ENCODE data around the gene HSPE1. TPM values are rescaled to one million over a fixed set of nuclear protein-coding genes. Genes with fewer than 3 reads are reported as not detected.

HSPE1 gene
- total and polyA plus RNA-seq, 2 donors (not counting 1 experiment from before 2014, with no cell fraction given), result 87.0 to 147 TPM

DNA sequence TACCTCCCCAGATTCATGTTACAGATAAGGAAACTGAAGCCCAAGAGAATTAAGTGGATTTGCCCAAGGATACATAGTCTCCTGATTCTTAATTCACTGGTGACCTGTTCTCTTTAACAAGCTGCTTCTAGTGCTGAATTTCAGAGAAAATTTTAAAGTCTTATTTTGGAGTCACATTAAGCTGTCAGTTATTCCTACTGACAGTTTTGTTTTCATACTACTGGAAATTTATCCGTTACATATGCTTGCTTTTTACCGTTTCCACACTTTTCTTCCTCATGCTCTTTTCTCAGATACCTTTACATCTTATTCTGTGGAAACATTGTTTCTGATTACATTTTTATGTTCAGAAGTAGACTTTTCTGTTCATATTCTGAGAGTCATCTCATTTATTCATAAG, 17.0 kb downstream of the HSPE1 start:
- peak overlapping the region; percentile 37 for H3K9ac ChIP-seq (ENCODE audit: insufficient read depth, low read length)
- no peaks in the 10 kb centered on the region for H3K9me3 ChIP-seq (ENCODE audit: control insufficient read depth, insufficient read depth, low read depth, low read length)
- peak overlapping the region; percentile 84 for H3K27ac ChIP-seq (ENCODE audit: insufficient read depth, low read length)
- no peaks in the 10 kb centered on the region for H3K27me3 ChIP-seq (ENCODE audit: control insufficient read depth, insufficient read depth, low read length)
- peaks cover 4% of the 10 kb centered on the region for H3K4me1 ChIP-seq (ENCODE audit: control insufficient read depth, extremely low read depth, insufficient read depth, low read length)
- peak overlapping the region; percentile 83 for H3K4me2 ChIP-seq (ENCODE audit: extremely low read depth, insufficient read depth, low read length)
- peak overlapping the region; percentile 83 to 97 (median 94) for H3K4me3 ChIP-seq (replicated peaks in 1 of 4; ENCODE audit: control extremely low read depth in 1 of 4, insufficient read depth in 1 of 4, low read depth in 3 of 4, low read length in 4 of 4)
- peaks cover 4% of the 10 kb centered on the region for H4K20me1 ChIP-seq (ENCODE audit: control insufficient read depth, extremely low read depth, insufficient read depth, low read length)
- H2AFZ ChIP-seq (ENCODE audit: low read length), result no peak overlapping the region
- no peaks in the 10 kb centered on the region for H3K36me3 ChIP-seq (ENCODE audit: control insufficient read depth, insufficient read depth, low read length)
- TF ChIP-seq CTCF (conservative IDR thresholded peaks at IDR 0.05 in 1 of 2, IDR thresholded peaks at IDR 0.05 in 1 of 2; ENCODE audit: low read depth in 1 of 2, low read length in 2 of 2) (no peak), EZH2 (IDR thresholded peaks at IDR 0.05; ENCODE audit: low read length, missing control alignments) (no peak)
- DNase-seq (ENCODE audit: low read depth in 2 of 2), result no peak
- peaks cover 60% of the 10 kb centered on the region for H3K79me2 ChIP-seq (ENCODE audit: control insufficient read depth, insufficient read depth, low read length)

GRCh38 chr2:197538412-197538811, 38.2 kb downstream of the HSPE1 start:
- Histone ChIP-seq H3K4me3 (replicated peaks in 1 of 4; ENCODE audit: control extremely low read depth in 1 of 4, insufficient read depth in 1 of 4, low read depth in 3 of 4, low read length in 4 of 4) (no peak overlapping the region), H3K4me1 (ENCODE audit: control insufficient read depth, extremely low read depth, insufficient read depth, low read length) (no peaks in the 10 kb centered on the region), H3K79me2 (ENCODE audit: control insufficient read depth, insufficient read depth, low read length) (peaks cover 19% of the 10 kb centered on the region), H3K9me3 (ENCODE audit: control insufficient read depth, insufficient read depth, low read depth, low read length) (no peaks in the 10 kb centered on the region), H3K27me3 (ENCODE audit: control insufficient read depth, insufficient read depth, low read length) (no peaks in the 10 kb centered on the region), H3K4me2 (ENCODE audit: extremely low read depth, insufficient read depth, low read length) (no peak overlapping the region), H3K9ac (ENCODE audit: insufficient read depth, low read length) (no peak overlapping the region), H3K36me3 (ENCODE audit: control insufficient read depth, insufficient read depth, low read length) (peaks cover 5% of the 10 kb centered on the region), H3K27ac (ENCODE audit: insufficient read depth, low read length) (no peak overlapping the region), H4K20me1 (ENCODE audit: control insufficient read depth, extremely low read depth, insufficient read depth, low read length) (no peaks in the 10 kb centered on the region), H2AFZ (ENCODE audit: low read length) (no peak overlapping the region)
- DNase-seq (ENCODE audit: low read depth in 2 of 2), result peak; percentile 20 to 36
- TF ChIP-seq CTCF (conservative IDR thresholded peaks at IDR 0.05 in 1 of 2, IDR thresholded peaks at IDR 0.05 in 1 of 2; ENCODE audit: low read depth in 1 of 2, low read length in 2 of 2) (no peak), EZH2 (IDR thresholded peaks at IDR 0.05; ENCODE audit: low read length, missing control alignments) (no peak)

DNA sequence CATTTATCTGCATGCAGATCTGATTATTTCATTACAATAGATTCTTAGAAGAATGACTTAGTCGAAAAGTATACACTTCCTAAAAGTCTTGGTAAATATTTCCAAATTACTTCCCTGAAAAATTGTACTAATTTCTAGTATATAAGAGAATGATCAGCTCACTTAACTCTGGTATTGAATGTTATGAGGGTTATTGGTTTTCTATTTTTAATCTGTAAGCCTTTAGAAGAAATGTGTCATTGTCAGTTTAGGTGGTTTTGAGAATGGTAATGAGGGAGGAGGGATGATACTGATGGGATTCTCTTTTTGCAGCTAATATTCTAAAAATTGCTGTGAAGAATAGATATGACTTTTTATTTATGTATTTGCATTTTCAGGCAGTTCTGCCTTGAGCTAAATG, 39.6 kb downstream of the HSPE1 start:
- Histone ChIP-seq H3K4me2 (ENCODE audit: extremely low read depth, insufficient read depth, low read length) (no peak overlapping the region), H3K27me3 (ENCODE audit: control insufficient read depth, insufficient read depth, low read length) (no peaks in the 10 kb centered on the region), H3K36me3 (ENCODE audit: control insufficient read depth, insufficient read depth, low read length) (peaks cover 5% of the 10 kb centered on the region), H3K4me3 (replicated peaks in 1 of 4; ENCODE audit: control extremely low read depth in 1 of 4, insufficient read depth in 1 of 4, low read depth in 3 of 4, low read length in 4 of 4) (no peak overlapping the region), H3K9ac (ENCODE audit: insufficient read depth, low read length) (no peak overlapping the region), H3K79me2 (ENCODE audit: control insufficient read depth, insufficient read depth, low read length) (peaks cover 12% of the 10 kb centered on the region), H3K9me3 (ENCODE audit: control insufficient read depth, insufficient read depth, low read depth, low read length) (no peaks in the 10 kb centered on the region), H3K27ac (ENCODE audit: insufficient read depth, low read length) (no peak overlapping the region), H3K4me1 (ENCODE audit: control insufficient read depth, extremely low read depth, insufficient read depth, low read length) (no peaks in the 10 kb centered on the region), H4K20me1 (ENCODE audit: control insufficient read depth, extremely low read depth, insufficient read depth, low read length) (no peaks in the 10 kb centered on the region), H2AFZ (ENCODE audit: low read length) (no peak overlapping the region)
- no peak for DNase-seq (ENCODE audit: low read depth in 2 of 2)
- TF ChIP-seq EZH2 (IDR thresholded peaks at IDR 0.05; ENCODE audit: low read length, missing control alignments), result no peak
- no peak for TF ChIP-seq CTCF (conservative IDR thresholded peaks at IDR 0.05 in 1 of 2, IDR thresholded peaks at IDR 0.05 in 1 of 2; ENCODE audit: low read depth in 1 of 2, low read length in 2 of 2)

All from fibroblast of lung (primary cell).